ENCODE measurements around the gene ARHGEF19. TPM values are rescaled to one million over a fixed set of nuclear protein-coding genes. Genes with fewer than 3 reads are reported as not detected.
A peak's percentile ranks its signal among the peaks of the same experiment; 100 is the strongest.

Gene ARHGEF19
- total and polyA plus RNA-seq, 8 donors = 5.0 to 17.1 (median 9.7) TPM

DNA sequence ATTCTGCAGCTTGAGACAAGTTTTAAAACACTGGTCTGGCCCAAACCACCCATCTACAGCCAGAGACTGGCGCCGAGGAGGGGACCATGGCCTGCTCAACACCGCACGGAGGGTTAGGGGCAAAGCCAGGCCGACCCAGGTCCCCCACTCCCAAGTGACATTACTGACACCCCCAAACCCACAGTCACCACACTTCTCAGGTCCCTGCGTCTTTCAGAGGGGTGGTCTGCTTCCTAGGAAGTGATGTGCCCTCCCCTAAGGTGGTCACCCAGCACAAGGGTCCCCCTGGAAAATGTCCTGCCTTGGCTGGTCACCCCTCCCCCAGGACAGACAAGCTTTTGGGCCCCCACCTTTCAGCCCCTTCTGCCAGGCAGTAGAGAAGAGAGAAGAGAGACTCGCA is 35.8 kb downstream of the ARHGEF19 start:
- Histone ChIP-seq H3K27me3 (no peaks in the 10 kb centered on the region), H3K27ac (peak overlapping the region; percentile 47 to 78 (median 70)), H3K4me1 (peaks cover 15 to 29% (median 26%) of the 10 kb centered on the region in 3 donors), H3K4me3 (no peak overlapping the region), H3K36me3 (no peaks in the 10 kb centered on the region), H3K9me3 (no peaks in the 10 kb centered on the region)
- FAIRE-seq (no peak), ATAC-seq (no peak), DNase-seq (no peak)
- intact Hi-C loops (cut with DNase I) = no loop called here
- TF ChIP-seq, protein P1, sequence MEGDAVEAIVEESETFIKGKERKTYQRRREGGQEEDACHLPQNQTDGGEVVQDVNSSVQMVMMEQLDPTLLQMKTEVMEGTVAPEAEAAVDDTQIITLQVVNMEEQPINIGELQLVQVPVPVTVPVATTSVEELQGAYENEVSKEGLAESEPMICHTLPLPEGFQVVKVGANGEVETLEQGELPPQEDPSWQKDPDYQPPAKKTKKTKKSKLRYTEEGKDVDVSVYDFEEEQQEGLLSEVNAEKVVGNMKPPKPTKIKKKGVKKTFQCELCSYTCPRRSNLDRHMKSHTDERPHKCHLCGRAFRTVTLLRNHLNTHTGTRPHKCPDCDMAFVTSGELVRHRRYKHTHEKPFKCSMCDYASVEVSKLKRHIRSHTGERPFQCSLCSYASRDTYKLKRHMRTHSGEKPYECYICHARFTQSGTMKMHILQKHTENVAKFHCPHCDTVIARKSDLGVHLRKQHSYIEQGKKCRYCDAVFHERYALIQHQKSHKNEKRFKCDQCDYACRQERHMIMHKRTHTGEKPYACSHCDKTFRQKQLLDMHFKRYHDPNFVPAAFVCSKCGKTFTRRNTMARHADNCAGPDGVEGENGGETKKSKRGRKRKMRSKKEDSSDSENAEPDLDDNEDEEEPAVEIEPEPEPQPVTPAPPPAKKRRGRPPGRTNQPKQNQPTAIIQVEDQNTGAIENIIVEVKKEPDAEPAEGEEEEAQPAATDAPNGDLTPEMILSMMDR (IDR thresholded peaks at IDR 0.05) = no peak
- WGBS, 2 donors = 70 to 84% methylated on average over 7 of the region's 7 CpGs

DNA sequence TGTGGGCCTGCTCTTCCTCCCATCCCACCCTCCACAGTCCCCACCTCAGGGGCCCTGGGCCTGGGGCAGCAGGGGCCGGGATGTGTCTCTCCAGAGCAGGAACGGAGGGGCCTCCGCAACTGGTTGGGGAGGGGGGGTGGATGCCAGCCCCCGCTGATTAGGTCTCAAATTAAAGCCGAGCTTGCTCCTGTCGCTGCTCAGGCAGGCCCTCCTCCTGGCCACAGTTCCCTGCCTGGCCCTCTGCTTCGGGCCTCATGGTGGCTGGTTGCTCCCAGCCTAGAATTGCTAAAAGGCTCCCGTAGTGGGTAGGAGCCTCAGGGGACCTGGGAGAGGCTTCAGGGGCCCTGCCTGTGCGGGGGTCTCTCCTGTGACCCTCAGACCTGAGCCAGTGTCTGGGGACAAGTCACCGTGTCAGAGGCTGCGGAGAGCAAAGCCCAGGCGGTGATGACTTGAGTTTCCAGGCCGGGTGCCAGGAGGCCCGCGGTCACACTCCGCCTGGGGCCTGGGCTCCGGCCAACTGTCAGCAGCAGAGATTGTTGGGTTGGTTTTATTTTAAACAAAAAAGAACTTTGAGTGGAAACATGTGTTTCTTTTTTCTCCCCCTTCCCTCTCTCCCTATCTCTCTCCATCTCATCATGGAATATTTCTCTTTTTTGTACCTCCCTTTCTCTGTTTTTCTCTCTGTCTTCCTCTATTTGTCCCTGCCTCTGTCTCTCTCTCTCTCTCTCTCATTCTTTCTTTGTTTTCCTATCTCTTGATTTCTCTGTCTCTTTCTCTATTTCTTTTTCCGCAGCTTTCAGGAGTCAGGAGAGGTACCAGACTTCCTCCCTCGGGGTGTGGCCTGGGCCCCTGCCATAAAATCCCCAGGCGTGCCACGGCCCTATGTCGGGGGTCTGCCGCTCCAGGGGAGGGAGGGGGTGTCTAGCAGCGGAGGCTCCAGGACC is 36.6 kb downstream of the ARHGEF19 start:
- no peaks in the 10 kb centered on the region for H3K27me3 ChIP-seq
- H3K4me1 ChIP-seq = peaks cover 15 to 29% (median 26%) of the 10 kb centered on the region in 3 donors
- no peaks in the 10 kb centered on the region for H3K9me3 ChIP-seq
- FAIRE-seq (no peak), ATAC-seq (peak; percentile 78 to 86 (median 84)), DNase-seq (peak; percentile 80 to 94 (median 88))
- no peak overlapping the region for H3K4me3 ChIP-seq
- peak overlapping the region; percentile 47 to 78 (median 70) for H3K27ac ChIP-seq
- 18 to 20% methylated on average over 23 to 24 of the region's 24 CpGs for WGBS, 2 donors
- intact Hi-C loops (cut with DNase I) = no loop called here
- H3K36me3 ChIP-seq = no peaks in the 10 kb centered on the region
- TF ChIP-seq, protein P1 (IDR thresholded peaks at IDR 0.05) = no peak

DNA sequence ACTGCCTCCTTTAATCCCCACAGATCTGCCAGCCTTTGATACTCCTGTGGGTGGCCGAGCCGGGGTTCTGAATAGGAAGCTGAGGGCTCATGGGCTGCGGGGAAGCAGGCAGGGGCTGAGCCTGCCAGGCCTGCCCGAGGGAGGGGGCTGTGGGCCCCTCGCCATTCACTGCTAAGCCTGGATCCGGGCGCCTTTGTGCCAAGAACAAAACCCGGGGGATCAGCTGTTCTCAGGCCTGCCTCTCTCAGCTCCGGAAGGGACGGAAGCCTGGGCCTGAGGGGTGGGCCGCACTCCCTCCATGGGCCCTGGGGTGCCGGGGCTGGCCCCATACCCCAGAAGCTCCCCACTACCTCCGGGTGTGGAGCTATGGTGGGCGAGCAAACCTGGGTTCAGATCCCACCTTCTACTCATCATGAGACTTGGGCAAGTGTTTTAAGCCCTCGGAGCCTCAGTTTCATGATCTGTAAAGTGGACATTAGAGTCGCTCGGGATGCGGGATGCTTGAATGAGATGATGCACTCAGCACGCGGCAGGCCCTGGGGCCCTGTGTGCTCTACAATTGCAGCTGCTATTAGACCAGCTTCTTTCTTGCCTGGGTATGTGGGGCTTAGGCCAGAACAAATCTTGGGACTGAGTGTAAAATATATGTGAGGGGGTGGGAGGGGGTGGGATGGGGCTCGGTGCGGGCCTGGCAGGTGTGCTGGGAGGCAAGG is 37.4 kb downstream of the ARHGEF19 start:
- no peak for FAIRE-seq
- 79 to 87% methylated on average over 22 of the region's 22 CpGs for whole genome bisulfite sequencing, 2 donors
- H3K27ac ChIP-seq = peak overlapping the region; percentile 47 to 78 (median 70)
- TF ChIP-seq, protein P1 (IDR thresholded peaks at IDR 0.05) = no peak
- H3K4me3 ChIP-seq = no peak overlapping the region
- no peak for ATAC-seq
- intact Hi-C loops (cut with DNase I) = no loop called here
- H3K9me3 ChIP-seq = no peaks in the 10 kb centered on the region
- peaks cover 15 to 29% (median 26%) of the 10 kb centered on the region in 3 donors for H3K4me1 ChIP-seq
- no peaks in the 10 kb centered on the region for H3K36me3 ChIP-seq
- H3K27me3 ChIP-seq = no peaks in the 10 kb centered on the region
- DNase-seq = no peak

DNA sequence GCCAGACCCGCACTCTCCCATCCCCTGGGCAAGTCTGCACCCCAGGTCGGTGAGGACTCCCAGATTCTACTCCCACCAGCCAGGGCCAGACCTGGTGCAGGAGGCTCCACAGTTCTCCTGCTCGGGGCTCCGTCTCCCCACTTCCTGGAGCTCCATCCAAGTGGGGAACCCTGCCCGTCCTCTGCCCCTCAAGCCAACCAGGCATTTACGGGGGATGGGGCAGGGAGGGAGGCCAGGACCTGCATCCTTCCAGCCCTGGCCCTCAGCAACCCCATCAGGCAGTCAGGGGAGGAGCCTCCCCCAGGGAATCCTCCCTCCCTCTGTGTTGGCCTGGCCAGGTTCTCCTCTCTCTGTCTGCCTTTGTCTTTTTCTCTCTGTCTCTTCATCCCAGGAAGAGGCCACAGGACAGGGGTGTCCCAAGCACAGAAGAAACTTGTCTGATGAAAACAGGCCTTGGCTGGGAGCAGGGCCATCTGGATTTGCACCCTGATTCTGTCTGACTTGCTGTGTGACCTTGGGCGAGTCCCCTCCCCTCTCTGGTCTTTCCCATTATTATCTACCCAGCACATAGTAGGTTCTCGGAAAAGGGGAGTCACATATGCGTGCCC is 38.1 kb downstream of the ARHGEF19 start:
- Histone ChIP-seq H3K4me3 (no peak overlapping the region), H3K9me3 (no peaks in the 10 kb centered on the region), H3K27me3 (no peaks in the 10 kb centered on the region), H3K36me3 (no peaks in the 10 kb centered on the region), H3K27ac (peak overlapping the region; percentile 22 to 77 (median 59)), H3K4me1 (peaks cover 15 to 29% (median 26%) of the 10 kb centered on the region in 3 donors)
- DNase-seq (no peak), ATAC-seq (no peak), FAIRE-seq (no peak)
- intact Hi-C loops (cut with DNase I) = no loop called here
- WGBS, 2 donors = 73 to 75% methylated on average over 9 of the region's 9 CpGs
- TF ChIP-seq, protein P1 (IDR thresholded peaks at IDR 0.05) = no peak
